ENCODE data around the gene SUOX. TPM values are rescaled to one million over a fixed set of nuclear protein-coding genes. Genes with fewer than 3 reads are reported as not detected.

The SUOX gene
- polyA plus RNA-seq, 1 donor from 2014 or later = 13.1 TPM

GRCh38 chr12:56017181-56017580 lies 20.1 kb downstream of the SUOX start:
- Histone ChIP-seq H3K4me3 (ENCODE audit: low read length) (no peak overlapping the region), H3K27me3 (ENCODE audit: insufficient read depth, low read depth, low read length) (no peaks in the 10 kb centered on the region), H3K27ac (ENCODE audit: low read length) (no peak overlapping the region), H3K9me3 (ENCODE audit: low read length) (no peaks in the 10 kb centered on the region), H2AFZ (ENCODE audit: low read depth, low read length) (no peak overlapping the region), H3F3A (ENCODE audit: insufficient read depth, low read length, poor library complexity, severe bottlenecking) (no peaks in the 10 kb centered on the region), H3K4me2 (ENCODE audit: low read length) (no peak overlapping the region), H3K9ac (ENCODE audit: low read length) (no peak overlapping the region), H4K20me1 (ENCODE audit: insufficient read depth) (no peaks in the 10 kb centered on the region), H3K79me2 (replicated peaks; ENCODE audit: insufficient read depth, low read length) (peaks cover 12% of the 10 kb centered on the region), H3K9me2 (ENCODE audit: insufficient read depth, low read length) (no peaks in the 10 kb centered on the region), H3K36me3 (ENCODE audit: insufficient read depth, low read length) (no peaks in the 10 kb centered on the region)
- TF ChIP-seq EP300 (conservative IDR thresholded peaks at IDR 0.05; ENCODE audit: poor library complexity, severe bottlenecking) = no peak
- TF ChIP-seq RAD21 (conservative IDR thresholded peaks at IDR 0.05) = no peak
- TF ChIP-seq SMC3 (conservative IDR thresholded peaks at IDR 0.05; ENCODE audit: poor library complexity) = no peak
- TF ChIP-seq, protein P1, sequence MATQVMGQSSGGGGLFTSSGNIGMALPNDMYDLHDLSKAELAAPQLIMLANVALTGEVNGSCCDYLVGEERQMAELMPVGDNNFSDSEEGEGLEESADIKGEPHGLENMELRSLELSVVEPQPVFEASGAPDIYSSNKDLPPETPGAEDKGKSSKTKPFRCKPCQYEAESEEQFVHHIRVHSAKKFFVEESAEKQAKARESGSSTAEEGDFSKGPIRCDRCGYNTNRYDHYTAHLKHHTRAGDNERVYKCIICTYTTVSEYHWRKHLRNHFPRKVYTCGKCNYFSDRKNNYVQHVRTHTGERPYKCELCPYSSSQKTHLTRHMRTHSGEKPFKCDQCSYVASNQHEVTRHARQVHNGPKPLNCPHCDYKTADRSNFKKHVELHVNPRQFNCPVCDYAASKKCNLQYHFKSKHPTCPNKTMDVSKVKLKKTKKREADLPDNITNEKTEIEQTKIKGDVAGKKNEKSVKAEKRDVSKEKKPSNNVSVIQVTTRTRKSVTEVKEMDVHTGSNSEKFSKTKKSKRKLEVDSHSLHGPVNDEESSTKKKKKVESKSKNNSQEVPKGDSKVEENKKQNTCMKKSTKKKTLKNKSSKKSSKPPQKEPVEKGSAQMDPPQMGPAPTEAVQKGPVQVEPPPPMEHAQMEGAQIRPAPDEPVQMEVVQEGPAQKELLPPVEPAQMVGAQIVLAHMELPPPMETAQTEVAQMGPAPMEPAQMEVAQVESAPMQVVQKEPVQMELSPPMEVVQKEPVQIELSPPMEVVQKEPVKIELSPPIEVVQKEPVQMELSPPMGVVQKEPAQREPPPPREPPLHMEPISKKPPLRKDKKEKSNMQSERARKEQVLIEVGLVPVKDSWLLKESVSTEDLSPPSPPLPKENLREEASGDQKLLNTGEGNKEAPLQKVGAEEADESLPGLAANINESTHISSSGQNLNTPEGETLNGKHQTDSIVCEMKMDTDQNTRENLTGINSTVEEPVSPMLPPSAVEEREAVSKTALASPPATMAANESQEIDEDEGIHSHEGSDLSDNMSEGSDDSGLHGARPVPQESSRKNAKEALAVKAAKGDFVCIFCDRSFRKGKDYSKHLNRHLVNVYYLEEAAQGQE (IDR thresholded peaks at IDR 0.05; ENCODE audit: borderline replicate concordance) = no peak
- no peak for TF ChIP-seq CTCF (IDR thresholded peaks at IDR 0.05; ENCODE audit: poor library complexity, severe bottlenecking)
- TF ChIP-seq EZH2 (IDR thresholded peaks at IDR 0.05; ENCODE audit: borderline replicate concordance, insufficient read depth, low read length, poor library complexity, severe bottlenecking) = no peak
- no peak for TF ChIP-seq TAF1 (IDR thresholded peaks at IDR 0.05; ENCODE audit: low read depth)
- no peak for TF ChIP-seq POLR2AphosphoS5 (IDR thresholded peaks at IDR 0.05)
- no peak for TF ChIP-seq MXI1 (conservative IDR thresholded peaks at IDR 0.05; ENCODE audit: poor library complexity, severe bottlenecking)

GRCh38 chr12:56018356-56018755 lies 21.3 kb downstream of the SUOX start:
- Histone ChIP-seq H3K9me2 (ENCODE audit: insufficient read depth, low read length) (no peaks in the 10 kb centered on the region), H3K4me3 (ENCODE audit: low read length) (no peak overlapping the region), H3K9me3 (ENCODE audit: low read length) (no peaks in the 10 kb centered on the region), H4K20me1 (ENCODE audit: insufficient read depth) (no peaks in the 10 kb centered on the region), H3F3A (ENCODE audit: insufficient read depth, low read length, poor library complexity, severe bottlenecking) (no peaks in the 10 kb centered on the region), H3K27me3 (ENCODE audit: insufficient read depth, low read depth, low read length) (no peaks in the 10 kb centered on the region), H3K9ac (ENCODE audit: low read length) (no peak overlapping the region), H2AFZ (ENCODE audit: low read depth, low read length) (no peak overlapping the region), H3K4me2 (ENCODE audit: low read length) (no peak overlapping the region), H3K79me2 (replicated peaks; ENCODE audit: insufficient read depth, low read length) (peaks cover 16% of the 10 kb centered on the region), H3K27ac (ENCODE audit: low read length) (no peak overlapping the region), H3K36me3 (ENCODE audit: insufficient read depth, low read length) (no peaks in the 10 kb centered on the region)
- no peak for TF ChIP-seq POLR2AphosphoS5 (IDR thresholded peaks at IDR 0.05)
